ENCODE results near the gene IFT22. TPM values are rescaled to one million over a fixed set of nuclear protein-coding genes. Genes with fewer than 3 reads are reported as not detected.

IFT22 gene
- total RNA-seq = 10 to 100 TPM; 39.0 to 44.0 TPM
- polyA plus RNA-seq (2013, experiment 1 of 2) = 42.6 TPM
- 41.6 TPM for polyA plus RNA-seq (2013, experiment 2 of 2)
- long read RNA-seq, experiment 1, transcript IFT22-201 (5 exons, 1,130 nt) = major isoform, 24 of 42 reads
- long read RNA-seq, experiment 1, partial matches to known transcripts = 3 of 42 reads
- long read RNA-seq, experiment 1, other reads (novel, unspliced or antisense) = 8 of 42 reads
- long read RNA-seq, experiment 2, transcript IFT22-201 (5 exons, 1,130 nt) = major isoform, 38 of 53 reads
- long read RNA-seq, experiment 2, partial matches to known transcripts = 4 of 53 reads
- long read RNA-seq, experiment 2, other reads (novel, unspliced or antisense) = 2 of 53 reads
- long read RNA-seq, experiment 3, transcript IFT22-201 (5 exons, 1,130 nt) = major isoform, 37 of 54 reads
- long read RNA-seq, experiment 3, partial matches to known transcripts = 1 of 54 reads
- long read RNA-seq, experiment 3, other reads (novel, unspliced or antisense) = 5 of 54 reads
- long read RNA-seq, experiment 4, transcript IFT22-201 (5 exons, 1,130 nt) = major isoform, 122 of 158 reads
- long read RNA-seq, experiment 4, transcript IFT22-209 (4 exons, 917 nt) = minor isoform, 14 of 158 reads
- long read RNA-seq, experiment 4, partial matches to known transcripts = 4 of 158 reads
- long read RNA-seq, experiment 4, other reads (novel, unspliced or antisense) = 7 of 158 reads

DNA sequence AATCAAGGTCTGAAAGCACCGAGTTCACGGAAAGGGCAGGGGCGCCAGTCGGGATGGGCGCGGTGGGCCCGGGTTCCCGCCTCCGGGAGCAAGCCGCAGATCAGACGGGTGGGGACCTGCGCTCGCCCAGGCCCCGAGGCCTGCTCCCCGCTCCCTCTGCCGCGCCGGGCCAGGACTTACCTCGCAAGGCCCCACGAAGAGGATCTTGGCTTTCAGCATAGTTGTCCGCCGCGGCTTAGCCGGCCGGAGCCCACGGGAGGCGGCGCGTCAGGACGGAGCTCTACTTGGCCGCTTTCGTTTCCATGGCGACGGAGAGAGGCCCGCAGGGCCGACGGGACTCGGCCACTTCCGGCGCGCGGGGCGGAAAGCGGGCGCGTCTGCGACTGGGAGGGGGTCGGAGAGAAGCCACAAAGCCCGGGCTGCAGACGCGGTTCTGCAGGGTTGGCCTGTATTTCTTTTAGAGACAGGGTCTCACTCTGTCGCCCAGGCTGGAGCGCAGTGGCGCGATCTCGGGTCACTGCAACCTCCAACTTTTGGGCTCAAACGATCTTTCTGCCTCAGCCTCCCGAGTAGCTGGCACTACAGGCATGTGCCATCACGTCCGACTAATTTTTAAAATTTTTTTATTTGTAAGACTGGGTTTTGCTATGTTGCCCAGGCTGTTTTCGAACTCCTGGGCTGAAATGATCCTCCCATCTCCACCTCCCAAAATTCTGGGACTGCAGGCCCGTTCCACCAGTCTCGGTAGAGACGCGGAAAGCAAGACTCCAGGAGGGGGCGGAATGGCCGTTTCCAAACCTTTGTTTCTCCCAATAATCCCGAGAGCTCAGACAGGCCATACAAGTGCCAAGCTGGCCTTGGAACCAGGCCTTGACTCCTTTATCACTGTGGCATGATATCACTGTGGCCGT lies at the start of gene IFT22:
IFT22 (minus strand) TSS at position 322 of the 911 bp plus-strand sequence; CDS start at position 219, 103 bp downstream.
- Mint-ChIP-seq H3K36me3 (ENCODE audit: low read depth) (peaks cover 18% of the 10 kb centered on the region), H3K27me3 (ENCODE audit: insufficient read depth) (no peaks in the 10 kb centered on the region), H3K4me3 (peak within 1 kb of the TSS; percentile 86), H3K4me1 (peaks cover 4% of the 10 kb centered on the region), H3K9me3 (no peaks in the 10 kb centered on the region), H3K27ac (peak within 1 kb of the TSS; percentile 97)
- Histone ChIP-seq H3K27me3 (ENCODE audit: control insufficient read depth, insufficient read depth, low read length, poor library complexity, severe bottlenecking) (peaks cover 4% of the 10 kb centered on the region), H3K4me3 (ENCODE audit: low read length) (peak within 1 kb of the TSS; percentile 96), H3K27ac (ENCODE audit: low read depth, low read length) (peak within 1 kb of the TSS; percentile 72), H3K9ac (ENCODE audit: extremely low read depth, low read length, poor library complexity, severe bottlenecking) (peak within 1 kb of the TSS; percentile 80), H3K9me3 (ENCODE audit: control insufficient read depth, low read length) (no peaks in the 10 kb centered on the region), H3K4me1 (ENCODE audit: control insufficient read depth, insufficient read depth, low read length) (no peaks in the 10 kb centered on the region), H3K36me3 (ENCODE audit: control insufficient read depth, insufficient read depth, low read length) (peaks cover 20% of the 10 kb centered on the region)
- peak; percentile 97 for DNase-seq
- WGBS, 2 experiments (ENCODE audit: insufficient coverage in 1 of 2, insufficient read length in 1 of 2) = 2 to 3% methylated on average over 42 to 69 of the region's 69 CpGs
- TF ChIP-seq CTCF (conservative IDR thresholded peaks at IDR 0.05) = peak; percentile 71

DNA sequence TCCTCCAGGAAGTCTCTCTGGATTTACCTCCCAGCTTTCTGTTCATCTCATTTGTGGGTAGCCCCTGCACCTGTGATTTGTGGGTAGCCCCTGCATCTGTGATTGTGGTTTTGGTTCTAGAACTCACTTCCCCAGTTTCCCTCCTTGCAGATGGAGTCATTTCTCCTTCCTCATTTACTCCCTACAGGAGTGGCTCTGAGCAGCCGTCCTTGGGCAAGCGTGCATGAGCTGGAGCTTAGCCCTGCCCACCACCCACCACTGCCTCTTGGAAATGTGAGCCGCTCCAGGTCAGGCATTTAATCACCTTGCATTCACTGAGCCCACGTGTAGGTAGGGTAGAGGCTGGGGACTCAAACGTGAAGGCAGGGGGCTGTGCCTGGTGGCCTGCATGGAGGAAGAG lies 49.2 kb upstream of the IFT22 start:
- peaks cover 17% of the 10 kb centered on the region for H3K36me3 Mint-ChIP-seq (ENCODE audit: low read depth)
- no peak overlapping the region for H3K4me3 Mint-ChIP-seq
- H3K36me3 ChIP-seq (ENCODE audit: control insufficient read depth, insufficient read depth, low read length) = peaks cover 6% of the 10 kb centered on the region
- no peak overlapping the region for H3K27ac ChIP-seq (ENCODE audit: low read depth, low read length)
- no peak overlapping the region for H3K4me3 ChIP-seq (ENCODE audit: low read length)
- H3K9me3 ChIP-seq (ENCODE audit: control insufficient read depth, low read length) = peaks cover 6% of the 10 kb centered on the region
- TF ChIP-seq CTCF (conservative IDR thresholded peaks at IDR 0.05) = no peak
- no peak overlapping the region for H3K27ac Mint-ChIP-seq
- DNase-seq = no peak
- 87 to 100% methylated on average over 1 to 5 of the region's 5 CpGs for WGBS, 2 experiments (ENCODE audit: insufficient coverage in 1 of 2, insufficient read length in 1 of 2)
- no peak overlapping the region for H3K9ac ChIP-seq (ENCODE audit: extremely low read depth, low read length, poor library complexity, severe bottlenecking)
- H3K27me3 ChIP-seq (ENCODE audit: control insufficient read depth, insufficient read depth, low read length, poor library complexity, severe bottlenecking) = no peaks in the 10 kb centered on the region
- H3K9me3 Mint-ChIP-seq = no peaks in the 10 kb centered on the region
- no peaks in the 10 kb centered on the region for H3K4me1 ChIP-seq (ENCODE audit: control insufficient read depth, insufficient read depth, low read length)
- H3K4me1 Mint-ChIP-seq = peaks cover 3% of the 10 kb centered on the region
- H3K27me3 Mint-ChIP-seq (ENCODE audit: insufficient read depth) = no peaks in the 10 kb centered on the region
